ENCODE results near the gene TRIML1.

- TF ChIP-seq RAD21 (conservative IDR thresholded peaks at IDR 0.05) (no peak), EZH2 (IDR thresholded peaks at IDR 0.05; ENCODE audit: borderline replicate concordance, insufficient read depth, low read length, poor library complexity, severe bottlenecking) (no peak)
- TF ChIP-seq, protein P1, sequence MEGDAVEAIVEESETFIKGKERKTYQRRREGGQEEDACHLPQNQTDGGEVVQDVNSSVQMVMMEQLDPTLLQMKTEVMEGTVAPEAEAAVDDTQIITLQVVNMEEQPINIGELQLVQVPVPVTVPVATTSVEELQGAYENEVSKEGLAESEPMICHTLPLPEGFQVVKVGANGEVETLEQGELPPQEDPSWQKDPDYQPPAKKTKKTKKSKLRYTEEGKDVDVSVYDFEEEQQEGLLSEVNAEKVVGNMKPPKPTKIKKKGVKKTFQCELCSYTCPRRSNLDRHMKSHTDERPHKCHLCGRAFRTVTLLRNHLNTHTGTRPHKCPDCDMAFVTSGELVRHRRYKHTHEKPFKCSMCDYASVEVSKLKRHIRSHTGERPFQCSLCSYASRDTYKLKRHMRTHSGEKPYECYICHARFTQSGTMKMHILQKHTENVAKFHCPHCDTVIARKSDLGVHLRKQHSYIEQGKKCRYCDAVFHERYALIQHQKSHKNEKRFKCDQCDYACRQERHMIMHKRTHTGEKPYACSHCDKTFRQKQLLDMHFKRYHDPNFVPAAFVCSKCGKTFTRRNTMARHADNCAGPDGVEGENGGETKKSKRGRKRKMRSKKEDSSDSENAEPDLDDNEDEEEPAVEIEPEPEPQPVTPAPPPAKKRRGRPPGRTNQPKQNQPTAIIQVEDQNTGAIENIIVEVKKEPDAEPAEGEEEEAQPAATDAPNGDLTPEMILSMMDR (IDR thresholded peaks at IDR 0.05; ENCODE audit: poor library complexity, severe bottlenecking): no peak
Measured at GRCh38 chr4:188194421-188194820, 55.2 kb downstream of the TRIML1 start.

All from neural cell (in vitro differentiated cells).